NCI-H748 (cell line): Measurements from ENCODE around the gene RASSF6.
"Not testable (repeated sequence)": the region's sequence is repeated elsewhere in the genome, so short reads cannot be mapped to it uniquely, and the experiment has no call there.

Experiments used
- DNase-seq: peaks from one replicate; lab custom pipeline; 2025; ENCODE audit not compliant: unreplicated experiment; lab: John Stamatoyannopoulos, UW

The RASSF6 gene

DNA sequence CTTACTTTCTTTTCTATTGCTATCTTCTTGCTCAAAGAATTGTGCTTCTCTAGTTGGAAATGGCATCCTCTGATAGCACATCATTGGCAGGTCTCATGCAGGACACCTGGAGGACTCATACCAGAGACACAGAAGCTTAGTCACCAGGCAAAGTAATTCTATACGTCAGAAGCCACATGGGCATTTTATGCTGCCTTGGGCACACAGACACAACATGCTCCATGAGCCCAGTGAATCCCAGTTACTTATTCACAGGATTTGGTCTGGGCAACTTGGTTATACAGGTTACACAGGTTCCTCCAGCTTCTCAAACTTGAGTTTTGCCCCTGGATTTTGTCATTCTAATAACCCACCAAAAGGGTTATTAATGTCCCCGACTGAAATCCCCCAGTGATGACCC is 7.1 kb downstream of the RASSF6 start:
- no peak for DNase-seq

- DNase-seq, result no peak
Measured at GRCh38 chr4:73612032-73612431, 8.2 kb downstream of the RASSF6 start.

GRCh38 chr4:73609706-73610105 is 10.5 kb downstream of the RASSF6 start:
- no peak for DNase-seq

- DNase-seq, result peak; percentile 90
Measured at GRCh38 chr4:73608689-73609594, 11.3 kb downstream of the RASSF6 start.

DNA sequence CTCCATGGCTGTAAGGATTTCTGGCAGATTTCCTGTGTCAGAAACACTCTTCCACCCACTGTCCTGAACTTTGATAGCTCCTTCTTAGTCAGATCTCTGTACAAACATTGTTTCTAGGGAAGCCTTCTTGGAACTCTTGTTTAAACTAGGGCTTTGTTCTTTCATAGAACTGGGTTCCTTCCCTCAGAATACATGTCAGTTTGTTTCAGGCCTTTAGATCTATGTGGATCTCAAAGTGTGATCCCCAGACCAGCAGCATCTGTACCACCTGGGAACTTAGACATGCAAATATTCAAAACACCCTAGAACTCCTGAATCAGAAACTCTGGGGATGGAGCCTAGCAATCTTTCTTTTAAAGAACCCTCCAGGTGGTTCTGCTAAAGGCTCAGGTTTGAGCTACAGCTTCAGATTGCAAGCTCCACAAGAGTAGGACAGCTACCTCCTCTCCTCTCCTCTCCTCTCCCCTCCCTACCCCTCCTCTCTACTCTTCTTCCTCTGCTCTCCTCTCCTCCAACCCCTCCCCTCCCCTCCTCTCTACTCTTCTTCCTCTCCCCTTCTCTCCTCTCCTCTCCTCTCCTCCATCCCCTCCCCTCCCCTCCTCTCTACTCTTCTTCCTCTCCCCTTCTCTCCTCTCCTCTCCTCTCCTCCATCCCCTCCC is 12.7 kb downstream of the RASSF6 start:
- peak; percentile 36 for DNase-seq

GRCh38 chr4:73606465-73606974 is 13.7 kb downstream of the RASSF6 start:
- DNase-seq, result peak; percentile 95

GRCh38 chr4:73603854-73604584 is 16.2 kb downstream of the RASSF6 start:
- DNase-seq, result no peak

GRCh38 chr4:73603271-73603710 is 16.9 kb downstream of the RASSF6 start:
- DNase-seq, result no peak

DNA sequence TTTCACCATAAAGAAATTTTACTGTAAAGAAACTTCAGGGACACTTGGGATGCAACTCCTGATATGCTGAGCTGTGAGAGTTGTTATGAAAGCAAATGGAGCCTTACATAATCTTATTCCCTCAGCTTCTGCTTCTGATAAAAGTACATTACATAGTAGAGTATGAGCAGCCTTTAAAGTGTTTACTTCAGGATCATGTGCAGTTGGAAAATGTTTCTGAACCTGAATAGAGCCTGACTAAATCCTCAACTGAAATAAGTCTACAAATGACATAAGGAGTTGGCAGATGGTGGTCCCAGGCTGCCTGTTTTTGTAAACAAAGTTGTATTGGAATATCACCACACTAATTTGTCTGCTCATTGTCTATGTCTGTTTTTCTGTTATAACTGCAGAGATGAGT is 19.3 kb downstream of the RASSF6 start:
- no peak for DNase-seq

DNA sequence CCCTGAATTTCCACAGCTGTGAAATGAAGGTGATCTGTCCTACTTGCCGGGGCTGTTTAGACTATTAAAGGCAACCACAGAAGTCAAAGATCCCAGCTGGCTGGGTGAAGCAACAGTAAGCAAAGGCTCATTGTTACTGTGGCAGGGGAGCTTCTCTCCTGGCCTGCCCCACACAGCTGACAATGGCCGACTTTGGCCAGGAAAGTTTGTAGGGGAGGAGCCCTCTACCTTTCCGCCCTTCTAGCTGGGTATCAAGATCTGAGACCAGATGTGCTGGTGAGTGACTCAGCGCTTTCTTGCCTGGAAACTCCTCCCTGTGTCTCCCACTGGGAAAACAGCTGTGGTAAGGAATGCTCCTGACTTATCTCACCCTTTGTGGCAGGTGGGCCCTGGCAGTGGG is 21.1 kb downstream of the RASSF6 start:
- peak; percentile 28 for DNase-seq

GRCh38 chr4:73597594-73597993 is 22.6 kb downstream of the RASSF6 start:
- no peak for DNase-seq

DNA sequence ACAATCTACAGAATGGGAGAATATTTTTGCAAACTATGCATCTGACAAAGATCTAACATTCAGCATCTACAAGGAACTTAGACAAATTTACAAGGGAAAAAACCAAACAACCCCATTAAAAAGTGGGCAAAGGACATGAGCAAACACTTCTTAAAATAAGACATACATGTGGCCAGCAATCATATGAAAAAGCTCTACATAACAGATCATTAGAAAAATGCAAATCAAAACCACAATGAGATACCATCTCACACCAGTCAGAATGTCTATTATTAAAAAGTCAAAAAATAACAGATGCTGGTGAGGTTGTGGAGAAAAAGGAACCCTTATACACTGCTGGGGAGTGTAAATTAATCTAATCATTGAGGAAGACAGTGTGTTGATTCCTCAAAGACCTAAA is 23.1 kb downstream of the RASSF6 start:
- not testable (repeated sequence) for DNase-seq

- no peak for DNase-seq
Measured at GRCh38 chr4:73596001-73596400, 24.2 kb downstream of the RASSF6 start.

DNA sequence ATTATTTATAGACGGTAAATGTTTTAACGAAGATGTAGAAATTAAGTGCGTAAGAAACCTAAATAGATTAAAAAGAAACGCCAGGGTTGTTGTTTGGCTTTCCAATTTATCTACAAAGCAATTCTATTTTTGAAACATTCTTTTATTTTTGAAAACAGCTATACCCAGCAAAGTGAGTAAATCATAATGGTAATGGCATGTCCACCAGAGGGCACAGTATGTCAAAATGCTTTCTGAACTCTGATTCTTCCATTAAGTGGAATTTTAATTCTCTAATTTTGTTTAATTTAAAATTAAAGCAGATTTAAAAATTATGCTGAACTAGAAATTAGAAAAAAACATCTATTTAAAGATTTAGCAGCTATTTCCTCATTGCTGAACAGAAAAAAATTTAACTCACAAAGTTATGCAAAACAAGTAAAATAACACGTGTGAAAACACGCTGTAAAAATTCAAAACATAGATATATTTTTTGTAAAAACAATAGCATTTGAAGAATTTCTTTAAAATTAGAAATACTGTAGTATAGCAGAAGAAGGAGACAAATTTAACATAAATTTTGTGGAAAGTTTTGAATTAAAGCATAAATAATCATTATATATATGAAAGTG is 26.5 kb downstream of the RASSF6 start:
- DNase-seq, result peak; percentile 25

GRCh38 chr4:73589887-73590801 is 30.1 kb downstream of the RASSF6 start:
- DNase-seq, result peak; percentile 66

GRCh38 chr4:73589261-73589847 is 30.9 kb downstream of the RASSF6 start:
- DNase-seq, result peak; percentile 25

- DNase-seq, result no peak
Measured at GRCh38 chr4:73588613-73589012, 31.6 kb downstream of the RASSF6 start.

- DNase-seq, result no peak
Measured at GRCh38 chr4:73586666-73587065, 33.6 kb downstream of the RASSF6 start.

DNA sequence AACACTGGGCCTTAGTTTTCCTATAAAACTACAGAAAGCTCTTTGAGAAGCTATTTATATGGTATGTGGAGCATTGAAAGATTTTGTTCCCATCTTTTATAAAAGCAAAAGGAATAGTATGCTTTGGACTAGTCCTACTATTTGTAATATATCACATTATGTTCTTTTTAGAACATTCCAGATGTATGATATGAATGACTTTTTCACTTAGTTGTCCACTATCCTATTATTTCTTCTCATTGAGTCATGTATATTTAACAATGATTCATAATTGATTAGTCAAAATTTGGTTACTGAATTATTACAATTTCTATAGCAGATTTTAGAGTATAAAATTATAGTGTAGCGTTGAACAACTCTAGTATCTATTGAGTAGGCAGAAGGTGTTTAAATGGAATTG is 34.2 kb downstream of the RASSF6 start:
- DNase-seq, result no peak

- DNase-seq, result no peak
Measured at GRCh38 chr4:73585345-73585744, 34.9 kb downstream of the RASSF6 start.
